Measurements from ENCODE around the gene SERPIND1. TPM values are rescaled to one million over a fixed set of nuclear protein-coding genes. Genes with fewer than 3 reads are reported as not detected.

The SERPIND1 gene
- total RNA-seq, 4 donors from 2014 or later = 0.15 TPM; not detected in 3

- WGBS, 2 donors (ENCODE audit: low coverage in 1 of 2) = 87 to 89% methylated on average over 4 to 9 of the region's 9 CpGs
- Histone ChIP-seq H3K36me3 (peaks cover 0 to 99% of the 10 kb centered on the region in 2 donors), H3K27me3 (no peaks in the 10 kb centered on the region), H3K4me1 (no peaks in the 10 kb centered on the region), H3K27ac (no peak overlapping the region), H3K4me3 (no peak overlapping the region), H3K9me3 (no peaks in the 10 kb centered on the region)
- ATAC-seq = no peak
- no peak for TF ChIP-seq EP300 (IDR thresholded peaks at IDR 0.05)
- no peak for TF ChIP-seq POLR2AphosphoS5 (IDR thresholded peaks at IDR 0.05)
- TF ChIP-seq POLR2A (IDR thresholded peaks at IDR 0.05) = no peak
- no peak for TF ChIP-seq CTCF (IDR thresholded peaks at IDR 0.05)
Observed at GRCh38 chr22:20810645-20811044, 36.7 kb downstream of the SERPIND1 start.

GRCh38 chr22:20811171-20811570 is 37.3 kb downstream of the SERPIND1 start:
- TF ChIP-seq EP300 (IDR thresholded peaks at IDR 0.05) (no peak), POLR2A (IDR thresholded peaks at IDR 0.05) (no peak), POLR2AphosphoS5 (IDR thresholded peaks at IDR 0.05) (no peak), CTCF (IDR thresholded peaks at IDR 0.05) (no peak)
- H3K4me3 ChIP-seq = no peak overlapping the region
- H3K4me1 ChIP-seq = no peaks in the 10 kb centered on the region
- no peak for ATAC-seq
- H3K36me3 ChIP-seq = peaks cover 0 to 99% of the 10 kb centered on the region in 2 donors
- no peaks in the 10 kb centered on the region for H3K9me3 ChIP-seq
- no peaks in the 10 kb centered on the region for H3K27me3 ChIP-seq
- 88 to 91% methylated on average over 1 of the region's 1 CpG for WGBS, 2 donors (ENCODE audit: low coverage in 1 of 2)
- H3K27ac ChIP-seq = no peak overlapping the region

GRCh38 chr22:20811971-20812660 is 38.2 kb downstream of the SERPIND1 start:
- Histone ChIP-seq H3K9me3 (no peaks in the 10 kb centered on the region), H3K36me3 (peaks cover 0 to 99% of the 10 kb centered on the region in 2 donors), H3K27ac (no peak overlapping the region), H3K4me1 (no peaks in the 10 kb centered on the region), H3K4me3 (no peak overlapping the region), H3K27me3 (no peaks in the 10 kb centered on the region)
- TF ChIP-seq POLR2AphosphoS5 (IDR thresholded peaks at IDR 0.05) (no peak), EP300 (IDR thresholded peaks at IDR 0.05) (no peak), POLR2A (IDR thresholded peaks at IDR 0.05) (no peak), CTCF (IDR thresholded peaks at IDR 0.05) (no peak)
- WGBS, 2 donors (ENCODE audit: low coverage in 1 of 2) = 96 to 100% methylated on average over 3 to 4 of the region's 5 CpGs
- no peak for ATAC-seq

- H3K27ac ChIP-seq = no peak overlapping the region
- TF ChIP-seq POLR2AphosphoS5 (IDR thresholded peaks at IDR 0.05) (no peak), EP300 (IDR thresholded peaks at IDR 0.05) (no peak), CTCF (IDR thresholded peaks at IDR 0.05) (no peak), POLR2A (IDR thresholded peaks at IDR 0.05) (no peak)
- H3K9me3 ChIP-seq = no peaks in the 10 kb centered on the region
- WGBS, 2 donors (ENCODE audit: low coverage in 1 of 2) = 77 to 90% methylated on average over 3 to 4 of the region's 4 CpGs
- H3K4me3 ChIP-seq = no peak overlapping the region
- no peaks in the 10 kb centered on the region for H3K4me1 ChIP-seq
- H3K27me3 ChIP-seq = no peaks in the 10 kb centered on the region
- H3K36me3 ChIP-seq = peaks cover 0 to 99% of the 10 kb centered on the region in 2 donors
- ATAC-seq = no peak
Observed at GRCh38 chr22:20813056-20813455, 39.1 kb downstream of the SERPIND1 start.

GRCh38 chr22:20814221-20814808 is 40.4 kb downstream of the SERPIND1 start:
- peaks cover 0 to 99% of the 10 kb centered on the region in 2 donors for H3K36me3 ChIP-seq
- H3K27me3 ChIP-seq = no peaks in the 10 kb centered on the region
- 89 to 92% methylated on average over 4 to 5 of the region's 5 CpGs for WGBS, 2 donors (ENCODE audit: low coverage in 1 of 2)
- no peak overlapping the region for H3K27ac ChIP-seq
- no peaks in the 10 kb centered on the region for H3K9me3 ChIP-seq
- no peak overlapping the region for H3K4me3 ChIP-seq
- no peak for ATAC-seq
- H3K4me1 ChIP-seq = no peaks in the 10 kb centered on the region
- no peak for TF ChIP-seq CTCF (IDR thresholded peaks at IDR 0.05)
- TF ChIP-seq EP300 (IDR thresholded peaks at IDR 0.05) = no peak
- TF ChIP-seq POLR2A (IDR thresholded peaks at IDR 0.05) = no peak
- TF ChIP-seq POLR2AphosphoS5 (IDR thresholded peaks at IDR 0.05) = no peak

Data from gastroesophageal sphincter (tissue), 4 donors.